AG04449 (cell line): Measurements from ENCODE around the gene SPATA31D3.
"Not testable (repeated sequence)": the region's sequence is repeated elsewhere in the genome, so short reads cannot be mapped to it uniquely, and the experiment has no call there.

Source experiments
- CTCF ChIA-PET: fragments of 350-600 bp; formaldehyde crosslinking; extraction: SDS; loops from one replicate; lab custom pipeline; 2021; ENCODE audit warnings: antibody characterized with exemption; lab: Yijun Ruan, JAX
- POLR2A ChIA-PET: fragments of 400-600, 350-600 bp; formaldehyde crosslinking; extraction: SDS; loops from one replicate; lab custom pipeline; 2020; ENCODE audit warnings: antibody characterized with exemption, inconsistent platforms; lab: Yijun Ruan, JAX
- DNase-seq: peaks from one replicate; pipeline ENCODE4 v3.0.0-alpha.2; 2010; ENCODE audit warnings: low read depth, low spot score
- H3K4me3 ChIP-seq: 2 replicates; pipeline ENCODE4 v1.5.1; 2011; ENCODE audit warnings: low read depth, mild to moderate bottlenecking, control low read depth, low read length
- TF ChIP-seq, protein P1 (sequence below): IDR thresholded peaks from one replicate; pipeline ENCODE4 v1.5.1; 2011; ENCODE audit warnings: mild to moderate bottlenecking, moderate library complexity, low read length, control low read depth, inconsistent platforms; ENCODE audit not compliant: insufficient read depth; ENCODE audit errors: missing control alignments

SPATA31D3 gene

DNA sequence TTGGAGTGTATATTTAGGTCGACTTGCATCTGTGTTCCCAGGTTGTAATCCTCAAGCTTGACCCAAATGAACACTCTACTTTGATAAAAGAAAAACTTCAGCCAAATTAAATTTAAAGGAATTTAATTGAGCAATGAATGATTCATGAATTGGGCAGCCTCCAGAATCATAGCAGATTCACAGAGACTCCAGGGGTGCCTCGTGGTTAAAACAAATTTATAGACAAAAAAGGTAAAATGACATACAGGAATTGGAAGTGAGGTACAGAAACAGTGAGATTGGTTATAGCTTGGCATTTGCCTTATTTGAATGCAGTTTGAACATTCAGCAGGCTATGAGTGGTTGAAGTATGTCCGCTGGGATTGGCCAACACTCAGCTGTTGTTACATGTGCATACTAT, 36.6 kb upstream of the SPATA31D3 start:
- TF ChIP-seq, protein P1, sequence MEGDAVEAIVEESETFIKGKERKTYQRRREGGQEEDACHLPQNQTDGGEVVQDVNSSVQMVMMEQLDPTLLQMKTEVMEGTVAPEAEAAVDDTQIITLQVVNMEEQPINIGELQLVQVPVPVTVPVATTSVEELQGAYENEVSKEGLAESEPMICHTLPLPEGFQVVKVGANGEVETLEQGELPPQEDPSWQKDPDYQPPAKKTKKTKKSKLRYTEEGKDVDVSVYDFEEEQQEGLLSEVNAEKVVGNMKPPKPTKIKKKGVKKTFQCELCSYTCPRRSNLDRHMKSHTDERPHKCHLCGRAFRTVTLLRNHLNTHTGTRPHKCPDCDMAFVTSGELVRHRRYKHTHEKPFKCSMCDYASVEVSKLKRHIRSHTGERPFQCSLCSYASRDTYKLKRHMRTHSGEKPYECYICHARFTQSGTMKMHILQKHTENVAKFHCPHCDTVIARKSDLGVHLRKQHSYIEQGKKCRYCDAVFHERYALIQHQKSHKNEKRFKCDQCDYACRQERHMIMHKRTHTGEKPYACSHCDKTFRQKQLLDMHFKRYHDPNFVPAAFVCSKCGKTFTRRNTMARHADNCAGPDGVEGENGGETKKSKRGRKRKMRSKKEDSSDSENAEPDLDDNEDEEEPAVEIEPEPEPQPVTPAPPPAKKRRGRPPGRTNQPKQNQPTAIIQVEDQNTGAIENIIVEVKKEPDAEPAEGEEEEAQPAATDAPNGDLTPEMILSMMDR: no peak
- no peak overlapping the region for H3K4me3 ChIP-seq
- CTCF ChIA-PET: no interaction called here
- DNase-seq: peak; percentile 19
- POLR2A ChIA-PET: no interaction called here

DNA sequence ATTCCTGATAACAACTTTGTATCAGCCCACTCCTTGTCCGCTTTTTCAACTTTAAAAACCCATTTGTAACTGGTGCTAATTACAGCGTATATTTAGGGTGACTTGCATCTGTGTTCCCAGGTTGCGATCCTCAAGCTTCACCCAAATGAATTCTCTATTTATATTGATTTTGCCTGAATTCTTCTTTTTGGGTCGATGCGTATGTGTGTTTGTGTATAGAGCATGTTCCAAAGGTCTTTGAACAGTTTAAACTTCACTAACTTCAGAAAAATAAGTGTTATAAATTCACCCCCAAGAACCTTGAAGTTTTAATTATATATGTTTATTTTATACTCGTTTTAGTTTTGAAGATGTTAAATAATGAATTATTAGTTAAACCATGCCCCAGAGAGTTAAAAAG, 31.2 kb upstream of the SPATA31D3 start:
- no peak overlapping the region for H3K4me3 ChIP-seq
- POLR2A ChIA-PET: no interaction called here
- TF ChIP-seq, protein P1: no peak
- CTCF ChIA-PET: no interaction called here
- no peak for DNase-seq

DNA sequence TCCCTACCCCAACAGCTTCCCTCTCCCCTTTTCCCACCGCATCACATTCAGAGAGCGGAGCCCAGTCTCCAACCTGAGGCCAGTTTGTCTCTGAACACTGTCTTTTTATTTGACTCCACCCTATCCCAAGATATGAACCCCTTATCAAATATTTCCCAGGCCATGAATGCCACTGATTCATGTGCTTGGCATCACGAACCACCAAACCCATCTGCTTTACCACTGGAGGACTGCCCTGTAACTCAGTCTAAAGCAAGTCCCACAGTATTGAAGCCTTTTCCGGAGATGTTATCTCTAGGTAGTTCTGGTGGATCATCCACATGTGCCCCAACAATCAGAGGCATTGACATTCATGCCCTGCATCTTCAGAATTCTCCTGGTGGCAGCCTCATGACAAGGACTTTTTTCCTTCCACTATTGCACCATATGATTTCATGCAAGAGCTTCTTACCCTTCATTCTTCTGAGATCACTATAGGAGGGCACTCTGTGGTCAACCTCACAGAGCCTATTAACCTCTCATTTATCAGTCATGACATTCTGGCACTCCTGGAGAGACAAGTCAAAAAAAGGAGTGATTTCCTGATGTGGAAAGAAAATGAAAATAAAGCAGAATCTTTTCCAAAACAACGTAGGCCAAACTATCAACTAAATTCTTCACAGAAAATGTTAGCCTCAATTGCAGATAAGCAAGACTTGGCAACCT, 27.3 kb upstream of the SPATA31D3 start:
- H3K4me3 ChIP-seq: no peak overlapping the region
- DNase-seq: no peak
- ChIA-PET CTCF (no interaction called here), POLR2A (no interaction called here)
- TF ChIP-seq, protein P1: no peak

DNA sequence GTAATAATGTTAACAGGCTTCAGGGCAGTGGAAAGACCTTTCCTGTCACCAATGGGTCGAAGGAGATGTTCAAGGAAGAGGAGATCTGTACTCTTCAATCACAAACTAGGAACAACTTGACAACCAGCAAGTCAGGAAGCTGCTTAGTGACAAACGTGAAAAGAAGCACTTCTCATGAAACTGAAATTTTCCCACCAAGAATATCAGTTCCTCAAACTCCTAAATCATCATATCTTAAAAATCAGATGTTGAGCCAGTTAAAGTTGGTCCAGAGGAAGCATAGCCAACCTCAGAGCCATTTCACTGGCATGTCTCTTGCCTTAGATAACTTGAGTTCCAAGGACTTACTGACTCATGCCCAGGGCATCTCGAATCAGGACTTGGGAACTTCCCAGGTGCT, 24.8 kb upstream of the SPATA31D3 start:
- CTCF ChIA-PET, DNase-seq, POLR2A ChIA-PET, H3K4me3 ChIP-seq: not testable (repeated sequence)

DNA sequence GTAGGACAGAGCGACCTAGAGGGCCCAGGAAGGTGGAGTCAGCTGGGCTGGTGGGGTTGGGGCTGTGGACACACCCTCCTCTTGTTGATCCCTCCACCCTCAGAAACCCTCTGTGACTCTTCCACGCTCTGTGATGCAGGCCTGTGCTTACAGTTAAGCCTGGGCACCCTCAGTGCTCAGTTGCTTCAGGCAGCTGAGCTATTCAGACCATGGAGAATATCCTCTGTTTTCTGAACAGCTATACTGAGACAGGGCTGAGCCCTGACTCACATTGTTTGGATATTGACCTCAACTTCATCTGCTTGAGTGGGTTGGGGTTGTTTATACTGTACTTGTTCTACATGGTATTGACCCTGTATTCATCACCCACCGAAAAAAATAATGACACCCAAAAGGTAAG, 15.0 kb upstream of the SPATA31D3 start, which contains the start of gene SPATA31D4:
TSS of gene SPATA31D4 (plus strand) at position 124 of the 400 bp plus-strand sequence. CDS start at position 210, 86 bp downstream.
- CTCF ChIA-PET, H3K4me3 ChIP-seq: not testable (repeated sequence)

DNA sequence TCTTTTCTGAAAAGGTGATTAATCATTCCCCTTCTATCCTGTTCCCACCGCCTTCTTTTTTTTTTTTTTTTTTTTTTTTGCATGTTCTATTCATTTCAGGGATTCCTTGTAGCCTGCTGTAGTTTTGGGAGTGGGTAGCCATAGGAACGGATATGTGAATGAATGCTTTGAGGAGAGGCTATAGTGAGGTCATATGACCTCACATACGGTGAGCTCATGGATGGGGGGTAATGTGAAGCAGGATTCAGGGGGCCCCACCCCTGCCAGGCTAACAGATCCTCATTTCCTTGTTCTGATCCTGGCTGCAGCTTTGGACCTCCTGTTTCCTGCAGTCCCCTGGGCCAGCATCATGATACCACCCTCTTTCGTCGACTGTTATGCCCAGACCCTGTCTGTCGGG, 13.2 kb upstream of the SPATA31D3 start:
- CTCF ChIA-PET, H3K4me3 ChIP-seq, DNase-seq, POLR2A ChIA-PET: not testable (repeated sequence)

More for the DNA sequence above, 15.0 kb upstream of the SPATA31D3 start, which contains the start of gene SPATA31D4:
- POLR2A ChIA-PET, DNase-seq: not testable (repeated sequence)

DNA sequence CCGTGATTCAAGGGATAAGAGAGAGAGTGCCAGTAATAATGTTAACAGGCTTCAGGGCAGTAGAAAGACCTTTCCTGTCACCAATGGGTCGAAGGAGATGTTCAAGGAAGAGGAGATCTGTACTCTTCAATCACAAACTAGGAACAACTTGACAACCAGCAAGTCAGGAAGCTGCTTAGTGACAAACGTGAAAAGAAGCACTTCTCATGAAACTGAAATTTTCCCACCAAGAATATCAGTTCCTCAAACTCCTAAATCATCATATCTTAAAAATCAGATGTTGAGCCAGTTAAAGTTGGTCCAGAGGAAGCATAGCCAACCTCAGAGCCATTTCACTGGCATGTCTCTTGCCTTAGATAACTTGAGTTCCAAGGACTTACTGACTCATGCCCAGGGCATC, 9.8 kb upstream of the SPATA31D3 start:
- CTCF ChIA-PET, DNase-seq, H3K4me3 ChIP-seq, POLR2A ChIA-PET: not testable (repeated sequence)

DNA sequence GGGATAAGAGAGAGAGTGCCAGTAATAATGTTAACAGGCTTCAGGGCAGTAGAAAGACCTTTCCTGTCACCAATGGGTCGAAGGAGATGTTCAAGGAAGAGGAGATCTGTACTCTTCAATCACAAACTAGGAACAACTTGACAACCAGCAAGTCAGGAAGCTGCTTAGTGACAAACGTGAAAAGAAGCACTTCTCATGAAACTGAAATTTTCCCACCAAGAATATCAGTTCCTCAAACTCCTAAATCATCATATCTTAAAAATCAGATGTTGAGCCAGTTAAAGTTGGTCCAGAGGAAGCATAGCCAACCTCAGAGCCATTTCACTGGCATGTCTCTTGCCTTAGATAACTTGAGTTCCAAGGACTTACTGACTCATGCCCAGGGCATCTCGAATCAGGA, 5.3 kb downstream of the SPATA31D3 start:
- CTCF ChIA-PET, DNase-seq, H3K4me3 ChIP-seq, POLR2A ChIA-PET: not testable (repeated sequence)

DNA sequence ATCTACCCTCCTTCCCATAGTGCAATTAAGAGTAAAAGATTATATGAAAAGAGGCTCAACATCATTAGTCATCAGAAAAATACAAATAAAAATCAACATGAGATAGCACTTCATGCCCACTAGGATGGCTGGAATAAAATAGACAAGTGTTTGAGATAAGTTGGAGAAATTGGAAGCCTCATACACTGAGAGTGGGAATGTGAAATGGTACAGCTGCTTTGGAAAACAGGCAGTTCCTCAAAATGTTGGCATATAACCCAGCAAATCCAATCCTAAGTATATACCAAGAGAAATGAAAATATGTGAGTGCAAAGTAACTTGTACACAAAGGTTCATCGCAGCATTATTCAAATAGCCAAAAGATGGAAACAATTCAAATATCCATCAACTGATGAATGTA, 9.8 kb downstream of the SPATA31D3 start:
- no peak for DNase-seq
- CTCF ChIA-PET: no interaction called here
- POLR2A ChIA-PET: no interaction called here
- TF ChIP-seq, protein P1: no peak
- H3K4me3 ChIP-seq: no peak overlapping the region
